ENCODE data around the gene DGCR2.

DNA sequence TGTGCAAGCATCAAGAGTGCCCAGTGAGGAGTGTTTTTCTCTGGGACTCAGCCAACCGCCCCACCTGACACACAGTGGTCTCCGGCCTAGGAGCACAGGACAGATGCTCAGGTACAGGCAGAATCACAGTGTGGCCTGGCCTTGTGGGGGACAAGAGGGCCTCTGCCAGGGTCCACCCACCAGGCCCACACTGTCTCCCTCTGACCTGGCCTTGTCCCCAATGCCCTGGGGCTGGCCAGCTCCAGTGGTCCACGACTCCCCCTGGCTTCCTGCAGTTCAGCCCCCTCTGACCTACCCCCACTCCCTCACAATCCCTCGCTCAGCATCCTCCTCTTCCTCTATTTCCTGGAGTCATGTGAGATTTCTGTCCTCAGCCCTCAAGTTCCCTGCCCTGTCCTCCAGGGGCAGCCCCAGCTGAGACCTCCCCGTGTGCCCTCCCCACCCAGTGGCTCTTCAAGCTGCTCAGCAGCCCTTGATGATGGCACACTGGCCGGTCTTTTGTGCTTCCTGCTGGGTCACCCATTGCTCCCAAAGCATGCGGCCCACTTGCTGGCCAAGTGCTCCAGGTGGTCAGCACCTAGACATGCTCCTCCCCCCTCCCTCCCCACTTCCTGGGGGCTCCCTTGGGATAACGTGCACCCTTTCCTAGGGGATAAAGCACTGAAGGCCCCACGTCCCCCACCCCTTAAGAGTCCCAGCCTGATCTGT, 10.6 kb upstream of the DGCR2 start:
- TF ChIP-seq, protein P1, sequence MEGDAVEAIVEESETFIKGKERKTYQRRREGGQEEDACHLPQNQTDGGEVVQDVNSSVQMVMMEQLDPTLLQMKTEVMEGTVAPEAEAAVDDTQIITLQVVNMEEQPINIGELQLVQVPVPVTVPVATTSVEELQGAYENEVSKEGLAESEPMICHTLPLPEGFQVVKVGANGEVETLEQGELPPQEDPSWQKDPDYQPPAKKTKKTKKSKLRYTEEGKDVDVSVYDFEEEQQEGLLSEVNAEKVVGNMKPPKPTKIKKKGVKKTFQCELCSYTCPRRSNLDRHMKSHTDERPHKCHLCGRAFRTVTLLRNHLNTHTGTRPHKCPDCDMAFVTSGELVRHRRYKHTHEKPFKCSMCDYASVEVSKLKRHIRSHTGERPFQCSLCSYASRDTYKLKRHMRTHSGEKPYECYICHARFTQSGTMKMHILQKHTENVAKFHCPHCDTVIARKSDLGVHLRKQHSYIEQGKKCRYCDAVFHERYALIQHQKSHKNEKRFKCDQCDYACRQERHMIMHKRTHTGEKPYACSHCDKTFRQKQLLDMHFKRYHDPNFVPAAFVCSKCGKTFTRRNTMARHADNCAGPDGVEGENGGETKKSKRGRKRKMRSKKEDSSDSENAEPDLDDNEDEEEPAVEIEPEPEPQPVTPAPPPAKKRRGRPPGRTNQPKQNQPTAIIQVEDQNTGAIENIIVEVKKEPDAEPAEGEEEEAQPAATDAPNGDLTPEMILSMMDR (conservative IDR thresholded peaks at IDR 0.05 in 1 of 2, IDR thresholded peaks at IDR 0.05 in 1 of 2; ENCODE audit: low read depth in 1 of 2, low read length in 2 of 2) = no peak
- no peak for TF ChIP-seq EZH2 (IDR thresholded peaks at IDR 0.05; ENCODE audit: low read length, missing control alignments)
